ENCODE results near the gene ADARB2.

DNA sequence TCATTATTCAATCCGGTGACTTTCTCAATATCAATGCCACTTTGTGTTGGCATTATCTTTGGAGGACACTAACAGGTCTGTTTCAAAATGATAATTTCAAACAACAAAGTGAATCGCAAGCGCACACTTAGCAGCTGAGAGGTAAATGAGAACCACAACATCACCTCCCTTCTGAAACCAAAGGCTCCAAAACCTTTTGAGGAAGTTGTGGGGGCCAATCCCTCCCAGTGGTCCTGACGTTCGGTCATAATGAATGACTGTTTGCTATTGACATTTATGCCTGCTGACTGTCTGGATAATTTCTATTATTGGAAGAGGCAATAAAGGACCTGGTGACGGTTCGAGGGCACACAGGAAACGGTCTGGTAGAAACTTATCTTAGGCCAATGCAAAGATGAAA lies 1.8 kb downstream of the ADARB2 start:
- TF ChIP-seq, protein P1, sequence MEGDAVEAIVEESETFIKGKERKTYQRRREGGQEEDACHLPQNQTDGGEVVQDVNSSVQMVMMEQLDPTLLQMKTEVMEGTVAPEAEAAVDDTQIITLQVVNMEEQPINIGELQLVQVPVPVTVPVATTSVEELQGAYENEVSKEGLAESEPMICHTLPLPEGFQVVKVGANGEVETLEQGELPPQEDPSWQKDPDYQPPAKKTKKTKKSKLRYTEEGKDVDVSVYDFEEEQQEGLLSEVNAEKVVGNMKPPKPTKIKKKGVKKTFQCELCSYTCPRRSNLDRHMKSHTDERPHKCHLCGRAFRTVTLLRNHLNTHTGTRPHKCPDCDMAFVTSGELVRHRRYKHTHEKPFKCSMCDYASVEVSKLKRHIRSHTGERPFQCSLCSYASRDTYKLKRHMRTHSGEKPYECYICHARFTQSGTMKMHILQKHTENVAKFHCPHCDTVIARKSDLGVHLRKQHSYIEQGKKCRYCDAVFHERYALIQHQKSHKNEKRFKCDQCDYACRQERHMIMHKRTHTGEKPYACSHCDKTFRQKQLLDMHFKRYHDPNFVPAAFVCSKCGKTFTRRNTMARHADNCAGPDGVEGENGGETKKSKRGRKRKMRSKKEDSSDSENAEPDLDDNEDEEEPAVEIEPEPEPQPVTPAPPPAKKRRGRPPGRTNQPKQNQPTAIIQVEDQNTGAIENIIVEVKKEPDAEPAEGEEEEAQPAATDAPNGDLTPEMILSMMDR (IDR thresholded peaks at IDR 0.05), result no peak
- TF ChIP-seq POLR2AphosphoS5 (IDR thresholded peaks at IDR 0.05), result no peak
- TF ChIP-seq POLR2A (IDR thresholded peaks at IDR 0.05), result no peak
